Sigmoid colon (tissue), 7 donors: Measurements from ENCODE around the gene TMIGD2. TPM values are rescaled to one million over a fixed set of nuclear protein-coding genes. Genes with fewer than 3 reads are reported as not detected.
A peak's percentile ranks its signal among the peaks of the same experiment; 100 is the strongest.

Experiments
- DNase-seq: peaks from one replicate; pipeline ENCODE4 v3.0.0-alpha.2; 2019
- H3K27ac ChIP-seq, 4 donors: fragments of 200-600 bp; sonication (generic); one replicate each; pipeline ENCODE4 v1.5.1; 2016 to 2019; ENCODE audit warnings: mild to moderate bottlenecking in 1 of 4
- H3K27me3 ChIP-seq, 3 donors: fragments of 200-600 bp; sonication (generic); one replicate each; pipeline ENCODE4 v1.5.1; 2019; ENCODE audit warnings: mild to moderate bottlenecking in 1 of 3
- H3K36me3 ChIP-seq, 4 donors: fragments of 200-600 bp; sonication (generic); one replicate each; pipeline ENCODE4 v1.5.1; 2016 to 2019
- H3K4me1 ChIP-seq, 4 donors: fragments of 200-600 bp; sonication (generic); one replicate each; pipeline ENCODE4 v1.5.1; 2017 to 2019
- H3K4me3 ChIP-seq, 4 donors: fragments of 200-600 bp; sonication (generic); one replicate each; pipeline ENCODE4 v1.5.1; 2017 to 2019; ENCODE audit warnings: mild to moderate bottlenecking in 2 of 4, moderate library complexity in 1 of 4
- H3K9me3 ChIP-seq, 4 donors: fragments of 200-600 bp in 3 of 4; sonication (generic) in 3 of 4; one replicate each; pipeline versions ENCODE4 v1.5.1 to v1.6.1; 2013 to 2019
- EP300 ChIP-seq, 4 donors: sonication (generic); formaldehyde crosslinking; IDR thresholded peaks; one replicate each; pipeline ENCODE4 v1.6.1; 2017; ENCODE audit warnings: antibody characterized with exemption in 4 of 4
- POLR2A ChIP-seq, 2 donors: fragments of 450-650 bp; IDR thresholded peaks; one replicate each; pipeline ENCODE4 v1.6.1; 2016; ENCODE audit warnings: antibody characterized with exemption in 2 of 2, mild to moderate bottlenecking in 2 of 2, moderate library complexity in 2 of 2
- POLR2AphosphoS5 ChIP-seq, 4 donors: sonication (generic); formaldehyde crosslinking; IDR thresholded peaks; one replicate each; pipeline ENCODE4 v1.6.1; 2017; ENCODE audit warnings: antibody characterized with exemption in 4 of 4
- WGBS, 2 donors: extraction: QIAGEN DNeasy Blood & Tissue Kit; methylation state at CpG; one replicate each; pipeline ENCODE4 v1.1.7; 2013; 5-methylcytosine and 5-hydroxymethylcytosine counted together
- intact Hi-C: fragments of 100-400 bp; cut with DNase I; formaldehyde crosslinking; loops from one replicate; pipeline ENCODE4 v1.15.1; 2023
- polyA plus RNA-seq, 3 donors: library from polyadenylated mRNA; stranded (reverse); fragments of 200-250 nt; gene quantifications; one replicate each; pipeline ENCODE4 v1.2.3, GENCODE V29; 2013
- total RNA-seq, 4 donors: library from RNA; depleted of rRNA; stranded (reverse); fragments of >200 nt; gene quantifications; one replicate each; pipeline ENCODE4 v1.1.0, GENCODE V29; 2016
- TF ChIP-seq, protein P1 (sequence below), 4 experiments: fragments of 450-650 bp in 3 of 4; fragments of 200-600 bp in 1 of 4; IDR thresholded peaks; one replicate each; pipeline ENCODE4 v1.5.1; 2016 to 2019; ENCODE audit warnings: antibody characterized with exemption in 4 of 4, mild to moderate bottlenecking in 3 of 4, moderate library complexity in 2 of 4
- donor health status: healthy with polysubstance abuse.
- donor health status: Bipolar disorder and iron deficiency.
- donor health status: healthy.

The TMIGD2 gene
- total and polyA plus RNA-seq, 7 donors = 0.60 to 6.3 TPM; not detected in 5

DNA sequence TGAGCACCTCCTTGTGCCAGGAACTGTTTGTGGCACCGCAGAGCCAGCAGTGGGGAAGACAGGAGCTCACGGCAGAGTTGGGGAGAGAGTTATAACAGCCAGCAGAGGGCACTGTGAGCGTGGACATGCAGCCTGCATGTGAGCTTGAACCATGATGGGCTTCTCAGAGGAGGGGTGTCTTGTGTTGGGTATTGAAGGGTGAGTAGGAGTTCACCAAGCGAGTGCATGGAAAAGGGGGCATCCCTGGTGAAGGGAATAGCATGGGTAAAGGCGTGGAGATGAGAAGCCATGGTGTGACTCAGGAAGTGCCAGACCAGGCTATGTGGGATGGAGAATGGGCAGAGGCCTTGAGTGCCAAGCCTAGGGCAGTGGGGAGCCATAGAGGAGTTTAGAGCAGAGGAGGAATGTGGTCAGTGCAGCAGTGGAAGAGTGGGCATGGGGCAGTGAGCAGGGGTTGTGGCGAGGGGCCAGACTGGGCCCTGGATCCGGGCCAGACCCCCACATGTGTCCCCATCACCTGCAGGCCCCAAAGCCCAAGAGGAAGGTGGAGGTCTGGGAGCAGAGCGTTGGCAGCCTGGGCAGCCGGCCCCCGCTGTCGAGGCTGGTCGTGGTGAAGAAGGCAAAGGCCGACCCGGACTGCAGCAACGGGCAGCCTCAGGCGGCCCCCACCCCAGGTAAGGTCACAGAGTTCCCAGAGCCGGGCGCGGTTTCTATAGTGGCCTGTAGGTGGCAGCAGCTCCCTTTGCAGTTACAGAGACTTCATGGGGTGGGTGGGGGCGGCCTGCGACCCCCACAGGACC is 34.9 kb downstream of the TMIGD2 start:
- DNase-seq = no peak
- WGBS, 2 donors = 31 to 52% methylated on average over 21 of the region's 21 CpGs
- no peaks in the 10 kb centered on the region for H3K4me1 ChIP-seq
- intact Hi-C loops = loop anchor here (2.0 kb wide), 1 partner anchor 86 kb away; no protein-coding TSS in a partner anchor
- H3K4me3 ChIP-seq = no peak overlapping the region
- peaks cover 13 to 90% (median 26%) of the 10 kb centered on the region in 4 donors for H3K36me3 ChIP-seq
- no peak overlapping the region for H3K27ac ChIP-seq
- H3K27me3 ChIP-seq = no peaks in the 10 kb centered on the region
- no peak for TF ChIP-seq EP300 (IDR thresholded peaks at IDR 0.05)
- TF ChIP-seq, protein P1, sequence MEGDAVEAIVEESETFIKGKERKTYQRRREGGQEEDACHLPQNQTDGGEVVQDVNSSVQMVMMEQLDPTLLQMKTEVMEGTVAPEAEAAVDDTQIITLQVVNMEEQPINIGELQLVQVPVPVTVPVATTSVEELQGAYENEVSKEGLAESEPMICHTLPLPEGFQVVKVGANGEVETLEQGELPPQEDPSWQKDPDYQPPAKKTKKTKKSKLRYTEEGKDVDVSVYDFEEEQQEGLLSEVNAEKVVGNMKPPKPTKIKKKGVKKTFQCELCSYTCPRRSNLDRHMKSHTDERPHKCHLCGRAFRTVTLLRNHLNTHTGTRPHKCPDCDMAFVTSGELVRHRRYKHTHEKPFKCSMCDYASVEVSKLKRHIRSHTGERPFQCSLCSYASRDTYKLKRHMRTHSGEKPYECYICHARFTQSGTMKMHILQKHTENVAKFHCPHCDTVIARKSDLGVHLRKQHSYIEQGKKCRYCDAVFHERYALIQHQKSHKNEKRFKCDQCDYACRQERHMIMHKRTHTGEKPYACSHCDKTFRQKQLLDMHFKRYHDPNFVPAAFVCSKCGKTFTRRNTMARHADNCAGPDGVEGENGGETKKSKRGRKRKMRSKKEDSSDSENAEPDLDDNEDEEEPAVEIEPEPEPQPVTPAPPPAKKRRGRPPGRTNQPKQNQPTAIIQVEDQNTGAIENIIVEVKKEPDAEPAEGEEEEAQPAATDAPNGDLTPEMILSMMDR (IDR thresholded peaks at IDR 0.05) = peak in 3 of 4 experiments; percentile 66 to 85 (median 76)
- H3K9me3 ChIP-seq = no peaks in the 10 kb centered on the region

DNA sequence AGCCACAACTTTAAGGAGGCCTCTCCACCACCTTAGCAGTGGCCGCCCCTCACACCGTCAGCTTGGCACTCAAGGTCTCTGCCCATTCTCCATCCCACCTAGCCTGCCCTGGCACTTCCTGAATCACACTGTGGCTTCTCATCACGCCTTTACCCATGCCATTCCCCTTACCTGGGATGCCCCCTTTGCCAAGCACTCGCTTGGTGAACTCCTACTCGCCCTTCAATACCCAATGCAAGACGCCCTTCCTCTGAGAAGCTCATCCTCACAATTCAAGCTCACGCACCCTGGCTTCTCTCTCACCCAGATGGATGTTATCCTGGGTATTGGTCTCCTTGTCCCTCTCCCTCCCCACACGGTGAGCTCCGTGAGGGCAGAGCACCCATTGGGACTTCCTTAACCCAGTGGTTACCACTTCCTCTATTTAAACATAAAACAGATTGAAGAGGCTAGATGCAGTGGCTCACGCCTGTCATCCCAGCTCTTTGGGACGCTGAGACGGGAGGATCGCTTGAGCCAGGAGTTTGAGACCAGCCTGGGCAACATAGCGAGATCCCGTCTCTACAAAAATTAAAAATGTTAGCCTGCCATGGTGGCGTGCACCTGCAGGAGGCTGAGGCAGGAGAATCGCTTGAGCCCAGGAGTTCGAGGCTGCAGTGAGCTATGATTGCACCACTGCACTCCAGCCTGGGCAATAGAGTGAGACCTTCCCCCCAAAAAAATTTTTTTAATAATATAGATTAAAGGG is 35.8 kb downstream of the TMIGD2 start:
- no peak for TF ChIP-seq EP300 (IDR thresholded peaks at IDR 0.05)
- TF ChIP-seq, protein P1 (IDR thresholded peaks at IDR 0.05) = no peak
- TF ChIP-seq POLR2A (IDR thresholded peaks at IDR 0.05) = no peak
- no peak for TF ChIP-seq POLR2AphosphoS5 (IDR thresholded peaks at IDR 0.05)
- DNase-seq = no peak
- H3K9me3 ChIP-seq = no peaks in the 10 kb centered on the region
- H3K27ac ChIP-seq = no peak overlapping the region
- peaks cover 13 to 90% (median 32%) of the 10 kb centered on the region in 4 donors for H3K36me3 ChIP-seq
- no peaks in the 10 kb centered on the region for H3K4me1 ChIP-seq
- 89 to 92% methylated on average over 18 of the region's 18 CpGs for WGBS, 2 donors
- H3K27me3 ChIP-seq = no peaks in the 10 kb centered on the region
- intact Hi-C loops = loop anchor here (2.0 kb wide), 1 partner anchor 86 kb away; no protein-coding TSS in a partner anchor
- no peak overlapping the region for H3K4me3 ChIP-seq

DNA sequence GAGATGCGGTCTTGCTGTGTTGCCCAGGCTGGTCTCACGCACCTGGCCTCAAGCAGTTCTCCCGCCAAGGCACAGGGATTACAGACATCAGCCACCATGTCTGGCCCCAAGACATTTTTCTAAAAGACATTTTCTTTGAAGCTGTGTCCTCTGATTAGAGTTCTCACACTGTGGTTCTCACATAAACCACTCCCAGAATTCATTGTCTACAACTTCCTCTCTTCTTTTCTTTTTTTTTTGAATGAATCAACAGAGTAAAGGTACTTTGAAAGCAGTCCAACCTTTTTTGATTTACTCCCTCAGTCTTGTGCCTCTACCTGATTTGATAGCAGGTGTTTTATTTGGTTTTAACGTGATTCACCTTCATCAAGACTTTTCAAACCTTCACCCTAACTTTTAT is 37.4 kb downstream of the TMIGD2 start:
- TF ChIP-seq, protein P1 (IDR thresholded peaks at IDR 0.05) = no peak
- TF ChIP-seq POLR2A (IDR thresholded peaks at IDR 0.05) = no peak
- intact Hi-C loops = no loop called here
- no peak overlapping the region for H3K4me3 ChIP-seq
- no peak for DNase-seq
- WGBS, 2 donors = 57 to 71% methylated on average over 4 of the region's 4 CpGs
- peaks cover 13 to 91% (median 38%) of the 10 kb centered on the region in 4 donors for H3K36me3 ChIP-seq
- H3K27me3 ChIP-seq = no peaks in the 10 kb centered on the region
- H3K9me3 ChIP-seq = no peaks in the 10 kb centered on the region
- H3K27ac ChIP-seq = no peak overlapping the region
- no peaks in the 10 kb centered on the region for H3K4me1 ChIP-seq

DNA sequence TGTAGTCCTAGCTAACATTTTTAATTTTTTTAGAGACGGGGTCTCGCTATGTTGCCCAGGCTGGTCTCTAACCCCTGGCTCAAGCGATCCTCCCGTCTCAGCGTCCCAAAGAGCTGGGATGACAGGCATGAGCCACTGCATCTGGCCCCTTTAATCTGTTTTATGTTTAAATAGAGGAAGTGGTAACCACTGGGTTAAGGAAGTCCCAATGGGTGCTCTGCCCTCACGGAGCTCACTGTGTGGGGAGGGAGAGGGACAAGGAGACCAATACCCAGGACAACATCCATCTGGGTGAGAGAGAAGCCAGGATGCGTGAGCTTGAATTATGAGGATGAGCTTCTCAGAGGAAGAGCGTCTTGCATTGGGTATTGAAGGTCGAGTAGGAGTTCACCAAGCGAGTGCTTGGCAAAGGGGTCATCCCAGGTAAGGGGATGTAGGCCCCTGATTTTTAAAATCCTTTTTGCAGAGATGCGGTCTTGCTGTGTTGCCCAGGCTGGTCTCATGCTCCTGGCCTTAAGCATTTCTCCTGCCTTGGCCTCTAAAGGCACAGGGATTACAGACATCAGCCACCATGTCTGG is 41.5 kb downstream of the TMIGD2 start:
- Histone ChIP-seq H3K27me3 (no peaks in the 10 kb centered on the region), H3K27ac (no peak overlapping the region), H3K36me3 (peaks cover 0 to 98% (median 52%) of the 10 kb centered on the region in 4 donors), H3K4me3 (no peak overlapping the region), H3K4me1 (no peaks in the 10 kb centered on the region), H3K9me3 (peaks cover 0 to 3% (median 0%) of the 10 kb centered on the region in 4 donors)
- TF ChIP-seq POLR2A (IDR thresholded peaks at IDR 0.05) = no peak
- no peak for TF ChIP-seq POLR2AphosphoS5 (IDR thresholded peaks at IDR 0.05)
- TF ChIP-seq, protein P1 (IDR thresholded peaks at IDR 0.05) = no peak
- TF ChIP-seq EP300 (IDR thresholded peaks at IDR 0.05) = no peak
- no peak for DNase-seq
- intact Hi-C loops = no loop called here
- WGBS, 2 donors = 91 to 95% methylated on average over 11 of the region's 11 CpGs
